B cell (primary cell): ENCODE measurements around the gene LCORL.

ENCODE experiments used
- EZH2 ChIP-seq: IDR thresholded peaks from 2 replicates; pipeline ENCODE4 v1.6.1; 2012; ENCODE audit warnings: borderline replicate concordance, low read depth, mild to moderate bottlenecking, moderate library complexity, low read length; ENCODE audit not compliant: insufficient read depth, poor library complexity, severe bottlenecking
- TF ChIP-seq, protein P1 (sequence below): fragments of 200-600 bp; IDR thresholded peaks from one replicate; pipeline ENCODE4 v1.8.0; 2022; ENCODE audit warnings: antibody characterized with exemption, mild to moderate bottlenecking

DNA sequence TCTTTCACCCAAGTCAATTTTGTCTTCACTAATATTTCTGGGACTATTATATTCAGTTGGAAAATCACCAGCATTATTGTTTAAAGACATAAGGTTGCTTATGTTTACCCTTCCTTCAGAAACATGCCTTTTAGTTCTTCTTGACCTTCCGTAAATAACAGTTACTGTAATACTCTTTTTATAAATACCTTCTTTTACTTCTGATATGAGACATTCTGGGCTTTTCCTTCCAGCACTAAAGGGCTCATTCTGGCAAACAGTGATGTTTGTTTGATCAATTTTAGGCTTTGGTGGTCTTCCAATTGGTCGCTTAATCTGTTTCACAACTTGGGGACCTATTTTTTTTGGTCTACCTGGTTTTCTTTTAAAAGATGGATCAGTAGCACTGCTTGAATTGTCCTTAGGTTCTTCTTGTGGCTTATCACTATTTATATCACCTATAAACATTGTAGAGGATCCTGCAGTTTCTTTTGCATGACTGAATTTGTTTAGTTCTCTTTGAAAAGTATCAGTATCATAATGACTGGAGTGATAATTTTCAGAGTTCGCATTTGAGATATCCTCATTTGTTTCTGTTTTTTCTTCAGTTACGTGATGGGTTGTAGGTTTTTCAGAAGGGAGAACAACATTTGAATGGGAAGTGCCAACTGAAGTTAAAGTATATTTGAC is 146.0 kb downstream of the LCORL start:
- TF ChIP-seq EZH2: no peak
- TF ChIP-seq, protein P1, sequence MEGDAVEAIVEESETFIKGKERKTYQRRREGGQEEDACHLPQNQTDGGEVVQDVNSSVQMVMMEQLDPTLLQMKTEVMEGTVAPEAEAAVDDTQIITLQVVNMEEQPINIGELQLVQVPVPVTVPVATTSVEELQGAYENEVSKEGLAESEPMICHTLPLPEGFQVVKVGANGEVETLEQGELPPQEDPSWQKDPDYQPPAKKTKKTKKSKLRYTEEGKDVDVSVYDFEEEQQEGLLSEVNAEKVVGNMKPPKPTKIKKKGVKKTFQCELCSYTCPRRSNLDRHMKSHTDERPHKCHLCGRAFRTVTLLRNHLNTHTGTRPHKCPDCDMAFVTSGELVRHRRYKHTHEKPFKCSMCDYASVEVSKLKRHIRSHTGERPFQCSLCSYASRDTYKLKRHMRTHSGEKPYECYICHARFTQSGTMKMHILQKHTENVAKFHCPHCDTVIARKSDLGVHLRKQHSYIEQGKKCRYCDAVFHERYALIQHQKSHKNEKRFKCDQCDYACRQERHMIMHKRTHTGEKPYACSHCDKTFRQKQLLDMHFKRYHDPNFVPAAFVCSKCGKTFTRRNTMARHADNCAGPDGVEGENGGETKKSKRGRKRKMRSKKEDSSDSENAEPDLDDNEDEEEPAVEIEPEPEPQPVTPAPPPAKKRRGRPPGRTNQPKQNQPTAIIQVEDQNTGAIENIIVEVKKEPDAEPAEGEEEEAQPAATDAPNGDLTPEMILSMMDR: no peak
